IPS-NIHi11 (cell line): ENCODE measurements around the gene CAND1.
"Not testable (repeated sequence)": the region's sequence is repeated elsewhere in the genome, so short reads cannot be mapped to it uniquely, and the experiment has no call there.

Experiments used
- DNase-seq: peaks from one replicate; pipeline ENCODE4 v3.0.0; 2012; ENCODE audit warnings: mixed read lengths, low spot score

The CAND1 gene

GRCh38 chr12:67280572-67280971, 11.4 kb downstream of the CAND1 start:
- no peak for DNase-seq

- DNase-seq: no peak
Observed at GRCh38 chr12:67284561-67284960, 15.4 kb downstream of the CAND1 start.

DNA sequence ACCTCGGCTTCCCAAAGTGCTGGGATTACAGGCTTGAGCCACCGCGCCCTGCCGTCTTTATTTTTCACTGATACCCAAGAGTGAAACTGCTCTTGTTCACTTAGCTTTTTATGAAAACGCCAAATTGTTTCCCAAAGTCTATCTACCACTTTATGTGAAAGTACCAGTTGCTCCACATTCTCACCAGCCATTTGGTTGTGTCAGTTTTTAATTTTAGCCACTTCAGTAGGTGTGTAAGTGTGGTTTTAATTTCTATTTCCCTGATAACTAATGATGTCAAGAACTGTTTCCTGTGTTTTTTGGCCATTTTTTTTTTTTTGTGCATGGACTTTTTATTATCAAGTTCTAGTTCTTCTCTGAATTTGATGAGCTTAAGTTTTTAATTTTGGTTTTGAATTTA, 17.1 kb downstream of the CAND1 start:
- DNase-seq: no peak

DNA sequence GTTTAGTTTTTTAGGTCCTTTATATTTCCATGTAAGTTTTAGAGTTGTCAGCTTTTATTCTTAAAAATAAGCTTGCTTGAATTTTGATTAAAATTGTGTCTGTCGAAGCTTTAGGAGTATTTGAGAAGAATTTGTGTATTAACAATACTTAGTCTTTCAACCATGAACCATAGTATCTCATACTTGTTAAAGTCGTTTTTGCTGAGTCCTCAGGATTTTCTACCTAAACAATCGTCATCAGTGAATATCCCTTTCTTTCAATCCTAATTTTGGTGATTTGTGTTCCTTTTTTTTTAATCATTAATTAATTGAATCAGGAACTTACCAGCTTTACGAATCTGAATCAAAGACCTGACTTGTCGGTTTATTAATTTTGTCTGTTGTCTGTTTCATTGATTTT, 18.2 kb downstream of the CAND1 start:
- no peak for DNase-seq

DNA sequence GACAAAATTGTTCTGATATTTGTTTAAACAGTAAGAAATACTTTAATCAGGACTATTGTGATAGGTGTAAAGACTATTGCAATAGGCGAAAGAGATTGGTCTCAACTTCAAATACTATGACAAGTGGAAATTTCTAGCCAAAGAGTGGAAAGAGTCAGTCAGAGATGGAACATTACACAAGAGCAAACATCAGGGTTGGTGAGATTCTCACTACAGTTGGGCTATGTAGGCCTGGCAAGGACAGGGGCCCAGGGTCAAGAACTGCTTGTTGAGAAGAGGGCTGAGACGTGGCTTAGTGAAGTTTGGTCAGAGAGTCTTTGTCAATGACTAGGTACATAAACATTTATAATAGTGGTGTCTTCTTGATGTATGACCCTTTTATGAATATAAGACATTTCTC, 19.4 kb downstream of the CAND1 start:
- no peak for DNase-seq

DNA sequence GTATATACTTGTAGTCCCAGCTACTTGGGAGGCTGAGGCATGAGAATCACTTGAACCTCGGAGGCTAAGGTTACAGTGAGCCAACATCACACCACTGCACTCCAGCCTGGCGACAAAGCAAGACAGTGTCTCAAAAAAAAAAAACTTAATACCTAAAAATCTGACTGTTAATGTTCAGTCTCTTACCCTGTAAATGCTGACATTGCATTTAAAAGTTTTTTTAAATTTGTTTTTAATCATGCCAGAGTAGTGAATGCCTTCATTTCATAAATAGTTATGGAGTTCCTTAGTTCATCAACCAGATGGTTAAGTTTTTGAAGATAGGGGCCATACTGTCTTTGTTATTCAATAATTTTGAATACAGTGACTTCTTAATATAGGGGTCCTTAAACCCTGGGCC, 21.2 kb downstream of the CAND1 start:
- DNase-seq: no peak

DNA sequence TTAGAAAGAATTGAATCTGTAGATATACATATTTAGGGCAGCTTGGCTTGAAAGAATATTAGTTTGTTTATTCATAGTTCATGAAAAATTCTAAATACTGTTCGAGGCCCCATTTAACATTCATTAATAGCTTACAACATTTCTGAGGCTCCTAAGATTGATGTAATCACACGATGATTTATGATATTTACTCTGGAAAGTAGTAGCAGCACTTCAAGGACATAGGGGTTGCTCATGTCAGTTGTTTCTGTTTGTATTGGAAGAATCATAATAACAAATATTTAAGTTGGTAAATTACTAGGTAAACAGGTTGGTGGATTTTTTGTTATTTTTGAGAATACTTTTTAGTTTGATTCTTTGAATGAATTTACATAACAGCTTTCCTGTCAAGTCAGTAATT, 30.4 kb downstream of the CAND1 start:
- DNase-seq: no peak

DNA sequence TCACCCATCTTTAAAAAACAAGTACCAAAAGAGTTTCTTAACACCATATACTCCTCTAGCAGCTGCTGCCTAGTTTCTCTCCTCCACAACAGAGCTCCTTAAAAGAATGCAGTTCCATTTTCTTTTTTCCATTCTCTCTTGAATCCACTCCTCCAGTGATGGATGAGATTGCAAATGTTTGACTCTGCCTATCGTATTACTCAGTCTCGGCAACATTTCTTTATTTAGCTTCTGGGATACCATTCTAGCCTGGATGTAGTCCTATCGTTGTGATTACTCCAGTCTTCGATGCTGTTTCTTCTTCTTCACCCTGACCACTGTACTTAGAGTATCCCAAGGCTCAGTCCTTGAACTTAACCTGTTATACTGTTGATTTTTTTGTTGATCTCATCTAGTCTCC, 30.8 kb downstream of the CAND1 start:
- DNase-seq: no peak

DNA sequence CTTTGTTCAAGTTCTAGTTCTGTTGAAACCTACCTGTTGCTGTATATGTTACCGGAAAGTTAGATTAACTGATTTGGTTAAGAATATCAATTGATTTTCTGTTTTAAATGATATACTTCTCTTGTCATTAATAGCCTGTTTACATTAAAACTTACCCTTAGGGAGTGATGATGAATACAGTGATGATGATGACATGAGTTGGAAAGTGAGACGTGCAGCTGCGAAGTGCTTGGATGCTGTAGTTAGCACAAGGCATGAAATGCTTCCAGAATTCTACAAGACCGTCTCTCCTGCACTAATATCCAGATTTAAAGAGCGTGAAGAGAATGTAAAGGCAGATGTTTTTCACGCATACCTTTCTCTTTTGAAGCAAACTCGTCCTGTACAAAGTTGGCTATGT, 33.0 kb downstream of the CAND1 start:
- no peak for DNase-seq

DNA sequence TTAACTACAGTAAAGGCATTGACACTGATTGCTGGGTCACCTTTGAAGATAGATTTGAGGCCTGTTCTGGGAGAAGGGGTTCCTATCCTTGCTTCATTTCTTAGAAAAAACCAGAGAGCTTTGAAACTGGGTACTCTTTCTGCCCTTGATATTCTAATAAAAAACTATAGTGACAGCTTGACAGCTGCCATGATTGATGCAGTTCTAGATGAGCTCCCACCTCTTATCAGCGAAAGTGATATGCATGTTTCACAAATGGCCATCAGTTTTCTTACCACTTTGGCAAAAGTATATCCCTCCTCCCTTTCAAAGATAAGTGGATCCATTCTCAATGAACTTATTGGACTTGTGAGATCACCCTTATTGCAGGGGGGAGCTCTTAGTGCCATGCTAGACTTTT, 36.4 kb downstream of the CAND1 start:
- DNase-seq: no peak

DNA sequence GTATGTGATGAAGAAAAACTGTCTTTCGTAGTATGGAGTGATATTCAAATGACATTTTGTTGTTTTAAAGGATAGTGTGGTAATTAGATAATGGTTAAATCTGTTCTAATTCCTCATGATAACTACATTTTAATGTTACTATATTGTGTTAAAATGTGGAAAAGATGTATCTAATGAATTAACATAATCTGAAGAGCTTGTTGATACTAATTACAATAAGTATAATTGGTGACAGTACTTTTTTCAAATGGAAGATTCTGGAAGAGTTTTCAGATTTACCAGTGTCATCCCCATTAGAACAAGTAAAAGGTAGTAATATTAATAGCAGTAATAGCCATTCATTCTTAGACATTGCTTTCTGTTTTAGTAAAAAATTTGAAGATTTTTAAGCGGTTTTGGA, 37.6 kb downstream of the CAND1 start:
- DNase-seq: no peak

DNA sequence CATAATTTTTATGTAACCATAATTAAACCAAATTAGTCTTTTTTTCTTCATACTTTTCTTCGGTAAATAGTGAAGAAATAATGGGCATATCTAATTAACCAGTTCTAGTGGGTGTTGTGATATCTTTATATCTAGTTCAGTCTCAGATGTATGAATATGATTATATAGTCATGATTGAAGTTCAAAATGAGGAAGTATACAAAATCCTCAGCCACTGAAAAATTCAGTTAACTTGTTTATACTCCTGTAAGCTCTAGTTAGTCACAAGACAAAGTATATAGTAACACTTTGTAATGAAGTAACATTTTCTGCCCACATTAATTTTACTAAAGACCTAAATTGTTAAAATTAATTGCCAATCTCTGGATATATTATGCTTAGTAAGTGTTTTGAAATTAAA, 46.5 kb downstream of the CAND1 start:
- no peak for DNase-seq

GRCh38 chr12:67318786-67319185, 49.6 kb downstream of the CAND1 start:
- no peak for DNase-seq

DNA sequence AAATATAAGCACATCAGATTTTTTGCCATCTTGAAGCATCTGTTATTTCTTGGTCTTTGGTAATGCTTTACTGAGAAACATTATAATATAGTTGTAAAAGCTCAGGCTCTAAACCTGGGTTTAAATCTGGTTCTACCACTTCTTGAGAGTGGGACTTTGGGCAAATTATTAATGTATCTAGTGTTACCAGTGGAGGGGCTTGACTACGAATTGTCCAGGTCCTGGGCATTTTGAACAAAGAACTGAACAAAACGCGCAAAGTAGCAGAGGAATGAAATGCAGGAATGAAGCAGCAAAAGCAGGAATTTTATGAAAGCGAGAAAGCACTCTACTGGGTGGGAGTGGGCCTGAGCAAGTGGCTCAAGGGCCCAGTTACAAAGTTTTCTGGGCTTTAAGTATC, 50.8 kb downstream of the CAND1 start:
- no peak for DNase-seq

GRCh38 chr12:67320614-67321295, 51.6 kb downstream of the CAND1 start:
- no peak for DNase-seq

DNA sequence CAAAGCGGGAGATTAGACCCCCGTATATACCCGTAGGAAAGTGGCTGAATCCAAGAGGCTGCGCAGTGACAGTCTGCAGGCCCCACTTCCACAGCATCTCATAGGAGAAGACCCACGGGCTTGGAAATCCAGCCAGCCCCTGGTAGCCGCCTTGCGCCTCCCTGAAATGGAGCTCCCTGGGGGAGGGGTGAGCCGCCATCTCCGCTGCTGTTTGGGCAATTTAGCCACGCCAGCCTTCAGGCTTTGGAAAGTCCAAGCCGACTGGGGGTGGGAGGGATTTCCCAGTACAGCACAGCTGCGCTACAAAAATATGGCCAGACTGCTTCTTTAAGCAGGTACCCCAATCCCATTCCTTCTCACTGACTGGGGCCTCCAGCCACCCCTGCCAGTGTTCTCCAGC, 53.4 kb downstream of the CAND1 start:
- DNase-seq: no peak

DNA sequence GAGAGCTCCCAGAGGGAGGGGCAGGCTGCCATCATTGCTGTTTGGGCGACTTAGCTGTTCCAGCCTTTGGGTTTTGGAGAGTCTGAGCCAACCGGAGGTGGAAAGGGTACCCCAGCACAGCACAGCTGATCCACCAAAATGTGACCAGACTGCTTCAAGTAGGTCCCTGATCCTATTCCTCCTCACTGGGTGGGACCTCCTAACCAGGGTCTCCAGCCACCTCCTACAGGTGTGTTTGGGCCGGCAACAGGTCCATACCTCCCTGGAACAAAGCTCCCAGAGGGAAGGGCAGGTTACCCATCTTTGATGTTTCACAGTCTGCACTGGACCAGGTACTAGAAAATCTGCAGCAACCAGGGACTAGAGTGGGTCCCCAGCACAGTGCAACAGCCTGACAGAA, 53.8 kb downstream of the CAND1 start:
- no peak for DNase-seq

GRCh38 chr12:67326637-67327036, 57.5 kb downstream of the CAND1 start:
- no peak for DNase-seq

GRCh38 chr12:67327466-67327865, 58.3 kb downstream of the CAND1 start:
- no peak for DNase-seq

- no peak for DNase-seq
Observed at GRCh38 chr12:67331123-67331522, 62.0 kb downstream of the CAND1 start.

GRCh38 chr12:67331828-67332227, 62.7 kb downstream of the CAND1 start:
- no peak for DNase-seq

DNA sequence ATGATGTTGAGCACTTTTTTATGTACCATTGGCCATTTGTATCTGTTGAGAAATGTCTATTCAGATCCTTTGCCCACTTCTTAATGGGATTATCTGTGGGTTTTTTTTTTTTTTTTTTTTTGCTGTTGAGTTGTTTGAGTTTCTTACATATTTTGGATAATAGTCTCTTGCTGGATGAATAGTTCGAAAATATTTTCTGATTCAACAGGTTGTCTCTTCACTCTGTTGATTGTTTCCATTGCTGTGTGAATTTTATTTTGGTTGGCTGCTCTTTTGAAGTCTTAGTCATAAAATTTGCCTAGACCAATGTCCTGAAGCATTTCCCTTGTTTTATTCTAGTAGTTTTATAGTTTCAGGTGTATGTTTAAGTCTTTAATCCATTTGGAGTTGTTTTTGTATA, 64.5 kb downstream of the CAND1 start:
- no peak for DNase-seq

DNA sequence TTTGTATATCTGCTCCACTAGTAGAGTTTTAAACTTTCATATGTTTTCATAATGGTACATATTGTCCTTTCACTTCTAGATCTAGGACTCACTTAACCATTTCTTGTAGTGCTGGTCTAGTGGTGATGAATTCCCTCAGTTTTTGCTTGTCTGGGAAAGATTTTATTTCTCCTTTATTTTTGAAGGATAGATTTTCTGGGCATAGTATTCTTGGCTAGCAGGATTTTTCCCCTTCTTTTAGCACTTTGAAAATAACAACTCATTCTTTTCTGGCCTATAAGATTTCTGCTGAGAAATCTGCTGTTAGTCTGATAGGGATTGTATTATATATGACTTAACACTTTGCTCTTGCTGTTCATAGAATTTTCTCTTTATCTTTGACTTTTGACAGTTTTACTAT, 69.3 kb downstream of the CAND1 start:
- DNase-seq: no peak

DNA sequence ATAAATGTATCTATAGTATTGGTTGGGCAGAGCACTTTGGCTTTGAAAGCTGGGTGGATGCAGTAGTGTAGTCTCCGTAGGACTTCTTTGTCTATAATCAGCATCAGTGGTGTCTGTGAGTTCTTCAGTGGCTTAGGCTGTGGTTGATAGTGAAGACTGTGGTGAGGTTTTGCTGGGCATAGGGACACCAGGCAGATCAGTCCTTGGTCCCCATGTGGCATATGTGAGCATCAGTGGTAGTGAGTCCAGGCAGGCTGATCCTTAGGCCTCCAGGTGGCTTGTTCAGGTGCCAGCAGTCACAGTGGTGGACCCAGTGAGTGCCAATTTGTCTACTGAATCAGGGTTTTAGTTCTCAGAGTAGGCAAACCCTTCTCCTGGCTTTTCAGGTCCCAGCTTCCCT, 70.4 kb downstream of the CAND1 start:
- no peak for DNase-seq

DNA sequence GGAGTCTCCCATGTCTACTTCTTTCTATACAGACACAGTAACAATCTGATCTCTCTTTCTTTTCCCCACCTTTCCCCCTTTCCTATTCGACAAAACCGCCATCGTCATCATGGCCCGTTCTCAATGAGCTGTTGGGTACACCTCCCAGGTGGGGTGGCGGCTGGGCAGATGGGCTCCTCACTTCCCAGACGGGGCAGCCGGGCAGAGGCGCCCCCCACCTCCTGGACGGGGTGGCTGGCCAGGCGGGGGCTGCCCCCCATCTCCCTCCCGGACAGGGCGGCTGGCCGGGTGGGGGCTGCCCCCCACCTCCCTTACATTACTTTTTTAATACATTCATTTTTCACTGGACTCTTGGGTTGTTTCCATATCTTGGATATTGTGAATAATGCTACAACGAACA, 71.9 kb downstream of the CAND1 start:
- DNase-seq: not testable (repeated sequence)
